Hematopoietic multipotent progenitor cell treated with erythropoietin and hydrocortisone succinate and interleukin-3 and kit ligand, for 17 days (in vitro differentiated cells): ENCODE measurements around the gene SLC1A1.

Source experiments
- DNase-seq: peaks from one replicate; pipeline ENCODE4 v3.0.0-alpha.2; 2015; ENCODE audit warnings: low spot score

Gene SLC1A1

GRCh38 chr9:4618700-4619099, 128.4 kb downstream of the SLC1A1 start:
- no peak for DNase-seq

- no peak for DNase-seq
Measured at GRCh38 chr9:4620057-4620765, 129.9 kb downstream of the SLC1A1 start.

- DNase-seq: no peak
Measured at GRCh38 chr9:4620881-4621555, 130.8 kb downstream of the SLC1A1 start.

DNA sequence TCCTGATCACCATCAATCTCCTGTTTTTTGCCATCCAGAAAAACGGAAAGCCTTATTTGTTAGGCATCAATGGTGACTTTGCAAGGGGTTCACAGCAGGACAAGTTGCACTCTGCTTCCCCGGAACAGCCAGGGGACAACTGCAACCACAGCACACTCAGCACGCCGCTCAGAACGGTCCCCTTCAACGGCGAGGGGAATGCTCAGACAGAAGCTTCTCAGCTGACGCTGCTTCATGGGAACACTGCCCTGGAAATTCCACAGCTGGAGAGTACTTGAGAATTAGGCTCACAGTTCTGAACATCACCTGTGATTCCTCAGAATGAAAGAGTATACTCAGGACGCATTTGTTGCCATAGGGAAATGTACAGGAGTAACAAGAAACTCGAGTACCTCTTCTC, 131.7 kb downstream of the SLC1A1 start:
- DNase-seq: no peak

- DNase-seq: no peak
Measured at GRCh38 chr9:4630836-4631235, 140.6 kb downstream of the SLC1A1 start.
